ENCODE data around the gene HOXA13. TPM values are rescaled to one million over a fixed set of nuclear protein-coding genes. Genes with fewer than 3 reads are reported as not detected.

The HOXA13 gene
- total RNA-seq, 1 donor from 2014 or later: not detected

DNA sequence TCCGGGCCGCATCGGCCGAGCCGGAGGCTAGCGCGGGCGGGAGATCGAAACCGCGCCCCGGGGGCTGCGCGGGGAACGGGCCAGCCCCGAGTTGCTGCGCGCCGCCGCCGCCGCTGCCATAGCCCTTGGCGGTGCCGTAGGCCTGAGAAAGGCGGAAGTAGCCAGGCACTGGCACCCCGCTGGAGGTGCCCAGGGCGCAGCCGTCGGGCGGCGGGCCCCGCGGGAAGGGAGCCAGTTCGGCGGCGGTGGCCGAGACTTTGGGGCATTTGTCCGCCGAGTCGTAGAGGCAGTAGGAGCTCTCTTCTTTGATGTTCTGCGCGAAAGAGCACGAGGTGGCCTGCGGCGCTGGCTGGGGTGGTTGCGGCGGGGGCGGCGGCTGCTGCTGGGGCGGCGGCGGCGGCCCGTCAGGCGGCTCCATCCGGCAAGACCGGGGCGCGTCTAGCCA lies 26.4 kb downstream of the HOXA13 start:
- intact Hi-C loops (cut with micrococcal nuclease): loop anchor here (2.0 to 5.0 kb wide), 2 partner anchors 15 to 69 kb away; partner anchors contain the start of gene EVX1

DNA sequence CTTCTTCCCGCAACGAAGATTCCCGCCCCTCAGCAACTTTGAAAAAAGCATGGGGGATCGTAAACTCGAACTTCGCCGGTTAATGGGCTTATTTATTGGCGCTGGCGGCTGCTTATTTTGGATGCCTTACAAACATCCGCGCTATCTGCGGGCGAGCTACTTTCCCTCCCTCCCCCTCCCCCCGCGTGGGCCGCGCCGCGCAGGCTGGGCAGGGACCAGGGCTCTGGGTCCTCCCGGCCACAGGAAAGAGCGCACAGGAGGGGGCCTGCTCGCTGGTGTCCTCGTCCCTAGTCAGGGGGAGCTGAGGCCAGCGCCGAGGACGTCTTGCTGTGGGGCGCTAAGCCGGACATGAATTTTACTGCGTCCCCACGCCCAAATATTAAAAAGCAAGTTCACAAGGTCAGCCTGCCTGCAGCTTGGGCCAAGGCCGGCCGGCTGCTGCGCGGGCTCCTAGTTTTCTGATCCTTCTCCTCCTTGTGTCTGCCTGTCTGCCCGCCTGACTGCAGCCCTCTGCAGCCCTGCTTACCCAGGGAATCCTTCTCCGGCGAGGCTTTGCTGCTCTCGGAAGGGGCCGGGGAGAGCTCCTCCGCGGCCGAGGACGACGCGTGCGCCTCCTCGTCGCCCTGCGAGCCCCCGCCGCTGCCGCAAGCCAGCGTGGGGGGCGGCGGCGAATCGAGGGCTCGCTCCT lies 26.9 kb downstream of the HOXA13 start:
- intact Hi-C loops (cut with micrococcal nuclease): loop anchor here (2.0 to 5.0 kb wide), 2 partner anchors 14 to 69 kb away; partner anchors contain the start of gene EVX1

DNA sequence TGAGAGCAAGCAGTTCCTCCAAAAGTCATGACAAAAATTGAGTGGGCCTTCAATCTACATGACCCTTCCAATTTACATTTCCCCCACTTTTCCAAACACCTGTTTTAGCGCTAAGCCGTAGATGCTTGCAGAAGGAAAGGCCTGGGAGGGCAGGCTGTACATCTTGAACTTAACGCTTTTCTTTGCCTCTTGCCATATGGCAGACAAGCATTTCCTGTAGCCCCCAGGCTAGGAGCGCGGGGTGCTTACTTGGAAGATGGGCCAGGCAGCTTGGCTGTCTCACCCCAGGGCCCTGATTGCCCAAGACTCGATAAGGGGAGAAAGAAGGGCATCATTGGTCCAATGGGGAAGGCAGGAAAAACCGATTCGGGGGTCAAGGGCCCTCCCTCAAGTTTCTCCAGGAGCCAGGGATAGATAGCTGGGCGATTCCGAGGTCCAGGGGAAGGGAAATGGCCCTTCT lies 27.5 kb downstream of the HOXA13 start:
- intact Hi-C loops (cut with micrococcal nuclease): loop anchor here (2.0 to 5.0 kb wide), 2 partner anchors 14 to 70 kb away; partner anchors contain the start of gene EVX1

DNA sequence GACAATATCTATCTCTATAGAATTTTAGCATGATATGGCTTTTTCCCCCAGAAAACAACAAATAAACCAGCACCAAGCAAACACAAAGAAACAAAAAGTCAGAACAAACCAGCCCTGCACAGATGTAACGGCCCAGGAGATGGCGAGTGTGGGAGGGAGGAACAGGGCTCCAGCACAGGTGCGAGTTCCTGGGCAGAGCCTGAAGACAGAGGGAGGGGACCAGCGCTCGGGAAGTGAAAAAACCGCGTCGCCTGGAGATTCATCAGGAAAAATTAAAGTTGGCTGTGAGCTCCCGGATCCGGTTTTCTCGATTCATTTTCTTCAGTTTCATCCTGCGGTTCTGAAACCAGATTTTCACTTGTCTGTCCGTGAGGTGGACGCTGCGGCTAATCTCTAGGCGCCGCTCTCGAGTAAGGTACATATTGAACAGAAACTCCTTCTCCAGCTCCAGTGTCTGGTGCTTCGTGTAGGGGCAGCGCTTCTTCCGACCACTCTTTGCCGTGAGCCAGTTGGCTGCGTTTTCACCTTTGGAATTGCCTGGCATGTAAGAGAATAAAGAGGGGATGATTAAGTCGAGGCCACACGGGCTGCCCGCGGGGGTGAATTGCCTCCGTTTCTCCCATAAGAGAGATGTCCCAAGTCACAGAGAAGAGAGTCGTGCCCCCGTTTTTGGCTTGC lies 28.1 kb downstream of the HOXA13 start:
- intact Hi-C loops (cut with micrococcal nuclease): loop anchor here (2.0 to 5.0 kb wide), 2 partner anchors 13 to 71 kb away; partner anchors contain the start of gene EVX1

DNA sequence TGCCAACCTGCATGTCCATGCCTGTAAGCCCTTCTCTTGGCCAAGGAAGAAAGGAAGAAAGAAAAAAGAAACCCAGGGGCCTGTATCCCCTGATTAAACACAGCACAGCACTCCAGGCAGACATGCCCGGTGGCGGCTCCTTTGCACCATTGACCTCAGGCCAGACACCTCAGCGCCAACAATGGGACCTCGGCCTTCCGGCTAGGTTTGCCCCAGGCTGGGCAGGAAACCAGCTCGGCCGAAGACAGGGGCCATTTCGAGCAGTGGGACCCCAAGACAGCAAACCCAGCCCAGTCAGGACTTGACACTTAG lies 28.6 kb downstream of the HOXA13 start:
- intact Hi-C loops (cut with micrococcal nuclease): loop anchor here (5.0 kb wide), 1 partner anchor 71 kb away; the partner anchor contains the start of gene EVX1

DNA sequence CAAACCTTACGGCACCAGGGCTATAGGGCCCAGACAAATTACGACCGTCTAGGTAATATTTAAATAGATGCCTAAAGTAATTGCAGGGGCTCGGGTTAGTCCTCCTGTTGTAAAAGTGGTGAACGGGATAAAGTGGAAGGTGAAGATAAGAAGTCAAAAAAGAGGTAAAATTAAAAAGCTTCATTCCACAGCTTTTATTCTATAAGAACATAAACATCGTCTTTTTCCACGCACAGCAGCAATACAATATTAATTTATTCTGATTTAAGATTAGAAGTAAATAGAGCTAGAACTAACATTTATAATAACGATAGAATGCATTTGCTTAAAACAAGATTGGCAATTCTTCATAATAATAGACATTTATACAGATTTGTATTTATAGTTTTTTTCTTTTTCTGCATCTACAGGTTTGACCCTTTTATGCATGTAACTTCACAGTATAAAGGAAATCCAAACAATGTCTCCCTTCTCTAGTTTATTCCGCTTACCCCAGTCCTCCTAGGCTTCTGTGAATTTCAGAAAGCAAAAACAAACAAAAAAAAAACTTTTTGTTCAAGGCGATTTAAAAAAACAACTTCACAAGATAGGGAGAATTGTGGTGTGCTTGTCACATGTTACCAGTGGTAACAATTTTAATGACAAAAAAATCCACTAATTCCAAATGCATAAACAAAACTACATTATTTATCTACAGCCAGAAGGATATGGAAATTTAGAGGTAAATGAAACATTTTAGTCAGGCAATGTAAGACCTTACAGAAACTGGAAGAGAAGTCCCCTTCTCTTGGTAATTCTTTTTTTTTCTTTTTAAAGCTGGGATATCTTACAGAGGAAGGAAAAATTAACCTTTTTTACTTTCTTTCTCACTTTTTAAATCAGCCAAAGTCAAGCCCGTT lies 29.2 kb downstream of the HOXA13 start:
- intact Hi-C loops (cut with micrococcal nuclease): loop anchor here (5.0 kb wide), 1 partner anchor 72 kb away; the partner anchor contains the start of gene EVX1

DNA sequence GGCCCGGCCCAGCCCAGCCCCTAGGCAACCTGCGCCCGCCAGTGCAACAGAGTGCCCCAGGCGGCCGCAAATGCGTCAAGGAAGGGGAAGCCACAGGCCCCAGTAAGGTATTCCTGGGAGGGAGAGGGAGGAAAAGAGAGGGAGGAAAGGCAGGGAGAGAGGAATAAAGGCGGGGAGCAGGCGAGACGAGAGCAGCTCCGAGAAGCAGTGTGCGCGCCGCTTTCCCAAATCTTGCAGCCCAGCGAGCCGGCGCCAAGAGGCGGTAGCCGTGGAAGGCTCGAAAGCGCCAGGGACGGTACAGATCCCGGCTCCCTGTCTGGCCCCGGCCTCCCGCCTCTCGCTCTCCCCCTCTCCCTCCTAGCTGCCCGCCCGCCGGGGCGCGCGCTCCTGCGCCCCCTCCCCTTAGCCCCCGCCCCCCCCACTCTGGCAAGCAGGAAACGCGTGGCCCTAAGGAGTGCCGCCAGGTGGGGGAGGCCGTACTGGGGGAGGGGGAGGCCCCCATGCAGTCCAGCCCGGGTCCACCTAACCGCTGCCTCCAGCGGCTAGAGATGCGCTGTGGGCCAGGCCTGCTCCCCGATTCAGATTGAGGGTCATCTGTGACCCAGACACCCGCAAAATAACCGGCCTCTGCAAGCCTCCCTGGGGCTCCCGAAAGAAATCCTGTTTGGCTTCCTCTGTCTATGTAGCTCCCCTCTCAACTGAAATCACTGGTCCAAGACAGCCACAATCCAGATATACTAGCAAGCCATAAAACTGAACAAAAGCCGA lies 30.0 kb downstream of the HOXA13 start:
- intact Hi-C loops (cut with micrococcal nuclease): loop anchor here (2.0 to 5.0 kb wide), 2 partner anchors 15 to 72 kb away; partner anchors contain the start of genes EVX1 and HOXA11

DNA sequence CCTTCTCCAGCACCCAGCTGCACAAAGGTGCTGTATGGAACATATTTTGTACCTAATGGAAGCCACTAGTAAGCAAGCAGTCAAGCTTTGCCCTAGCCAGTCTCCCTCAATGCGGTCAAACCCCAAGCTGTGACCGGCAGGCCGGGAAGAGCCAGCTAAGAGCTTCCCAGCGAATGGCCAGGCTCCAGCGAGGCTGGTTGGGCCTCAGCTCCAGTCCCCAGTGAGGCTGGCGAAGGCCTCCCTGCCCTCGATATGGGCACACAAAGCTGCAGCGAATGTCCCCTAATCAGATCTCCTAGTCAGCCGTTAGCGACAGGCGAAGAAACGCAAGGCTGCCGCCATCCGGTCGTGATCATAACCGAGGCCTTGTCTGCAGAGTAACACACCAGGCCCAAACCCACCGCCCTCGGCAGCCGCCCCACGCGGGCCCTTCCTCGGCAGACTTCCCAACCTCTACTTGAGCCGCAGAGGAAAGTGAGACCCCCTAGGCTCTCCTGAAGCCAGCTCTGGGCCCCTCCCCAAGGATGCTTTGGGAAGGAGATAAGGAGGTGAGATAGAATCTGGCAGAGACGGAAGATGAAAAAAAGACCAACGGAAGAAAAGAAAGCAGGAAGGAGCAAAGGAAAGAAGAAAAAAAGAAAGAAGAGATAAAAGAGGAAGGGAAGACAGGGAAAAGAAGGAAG lies 31.5 kb downstream of the HOXA13 start:
- intact Hi-C loops (cut with micrococcal nuclease): loop anchor here (2.0 kb wide), 1 partner anchor 16 kb away; the partner anchor contains the start of gene HOXA11

DNA sequence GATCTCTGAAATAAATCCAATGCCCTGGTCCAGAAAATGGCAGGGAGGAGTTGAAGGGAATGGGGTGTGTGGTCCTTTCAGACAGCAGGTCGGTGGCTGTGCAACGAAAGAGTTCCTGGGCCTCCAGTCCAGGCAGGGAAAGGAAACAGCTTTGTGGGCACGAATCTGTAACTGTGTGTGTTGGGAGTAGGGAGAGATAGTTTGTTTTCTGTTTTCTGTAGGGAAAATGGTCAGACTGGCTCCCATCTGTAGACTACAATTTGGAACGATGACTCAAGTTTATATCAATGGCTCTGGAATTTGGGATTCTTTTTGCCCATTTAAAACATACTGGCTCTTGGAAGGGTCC lies 32.0 kb downstream of the HOXA13 start:
- intact Hi-C loops (cut with micrococcal nuclease): loop anchor here (2.0 kb wide), 2 partner anchors 17 kb away; partner anchors contain the start of gene HOXA11

DNA sequence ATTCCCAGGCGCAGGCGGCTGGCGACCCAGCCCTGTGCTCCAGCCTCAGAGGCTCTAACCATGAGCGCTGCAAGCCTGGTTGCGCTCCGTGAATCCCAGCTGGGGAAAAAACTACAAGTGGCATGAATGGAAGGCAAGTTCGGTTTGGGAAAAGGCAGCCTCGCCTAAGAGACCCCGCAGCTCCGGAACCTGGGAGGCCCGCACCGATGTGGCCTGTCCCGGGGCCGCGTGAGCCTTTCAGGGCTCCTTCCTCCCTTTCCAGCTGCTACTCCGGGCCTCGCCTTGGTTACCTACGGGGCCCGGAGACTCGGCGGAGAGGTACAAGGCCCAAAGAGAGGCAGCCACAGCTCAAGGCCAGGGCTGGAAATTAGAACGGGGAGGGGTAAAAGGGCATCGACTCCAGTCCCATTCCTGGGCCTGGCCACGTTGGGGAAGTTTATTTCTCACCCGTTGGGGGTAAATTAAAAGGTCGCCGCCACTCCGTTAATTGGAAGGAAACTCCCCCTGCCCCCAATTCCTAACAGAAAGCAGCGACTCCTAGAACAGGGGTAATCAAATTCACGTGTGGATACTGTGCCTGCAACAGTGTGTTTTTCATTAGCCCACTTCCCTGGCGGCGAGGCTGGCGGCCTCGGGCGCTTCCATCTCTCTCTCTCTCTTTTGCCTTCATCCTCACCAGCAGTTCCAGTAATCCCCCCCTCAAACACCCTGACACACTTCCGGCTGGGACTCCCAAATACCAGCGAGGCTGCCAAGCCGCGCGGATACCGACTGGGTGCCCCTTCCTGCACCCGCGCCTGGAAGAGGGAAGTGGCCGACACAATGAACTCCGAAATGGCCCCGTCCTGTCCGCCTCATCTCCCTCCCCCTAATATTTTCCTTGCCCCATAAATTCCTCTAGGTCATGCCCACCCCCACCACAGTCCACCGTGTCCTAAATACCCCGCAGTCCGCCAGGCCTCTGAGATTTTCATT lies 33.1 kb downstream of the HOXA13 start:
- intact Hi-C loops (cut with micrococcal nuclease): loop anchor here (1.0 to 2.0 kb wide), 2 partner anchors 10 to 16 kb away; no protein-coding TSS in a partner anchor

DNA sequence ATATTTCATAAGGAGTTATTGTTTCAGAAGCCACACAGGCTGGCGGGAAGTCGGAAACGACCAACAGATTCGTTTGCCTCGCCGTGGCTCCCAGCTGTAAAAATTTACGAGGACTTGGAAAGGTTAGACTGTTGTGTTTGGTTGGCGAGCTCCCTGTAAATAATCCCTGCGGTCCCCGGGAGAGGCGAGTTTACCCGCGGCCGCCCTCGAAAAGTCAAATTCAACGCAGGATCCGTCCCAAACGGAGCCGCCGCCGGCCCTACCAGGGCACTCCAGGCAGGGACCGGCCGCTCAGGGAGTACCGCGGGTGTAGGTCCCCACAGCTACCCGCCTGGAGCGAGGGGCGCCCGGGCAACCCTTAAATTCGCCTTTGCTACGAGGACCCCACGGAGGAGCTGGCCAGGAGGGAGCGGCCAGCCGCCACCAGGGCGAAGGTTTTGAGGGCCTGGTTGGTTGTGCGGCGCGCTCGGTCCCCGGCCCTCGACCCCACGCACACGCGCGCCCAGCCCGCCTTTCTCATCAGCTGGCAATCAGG lies 33.8 kb downstream of the HOXA13 start:
- intact Hi-C loops (cut with micrococcal nuclease): loop anchor here (1.0 to 2.0 kb wide), 3 partner anchors 9 to 31 kb away; no protein-coding TSS in a partner anchor

DNA sequence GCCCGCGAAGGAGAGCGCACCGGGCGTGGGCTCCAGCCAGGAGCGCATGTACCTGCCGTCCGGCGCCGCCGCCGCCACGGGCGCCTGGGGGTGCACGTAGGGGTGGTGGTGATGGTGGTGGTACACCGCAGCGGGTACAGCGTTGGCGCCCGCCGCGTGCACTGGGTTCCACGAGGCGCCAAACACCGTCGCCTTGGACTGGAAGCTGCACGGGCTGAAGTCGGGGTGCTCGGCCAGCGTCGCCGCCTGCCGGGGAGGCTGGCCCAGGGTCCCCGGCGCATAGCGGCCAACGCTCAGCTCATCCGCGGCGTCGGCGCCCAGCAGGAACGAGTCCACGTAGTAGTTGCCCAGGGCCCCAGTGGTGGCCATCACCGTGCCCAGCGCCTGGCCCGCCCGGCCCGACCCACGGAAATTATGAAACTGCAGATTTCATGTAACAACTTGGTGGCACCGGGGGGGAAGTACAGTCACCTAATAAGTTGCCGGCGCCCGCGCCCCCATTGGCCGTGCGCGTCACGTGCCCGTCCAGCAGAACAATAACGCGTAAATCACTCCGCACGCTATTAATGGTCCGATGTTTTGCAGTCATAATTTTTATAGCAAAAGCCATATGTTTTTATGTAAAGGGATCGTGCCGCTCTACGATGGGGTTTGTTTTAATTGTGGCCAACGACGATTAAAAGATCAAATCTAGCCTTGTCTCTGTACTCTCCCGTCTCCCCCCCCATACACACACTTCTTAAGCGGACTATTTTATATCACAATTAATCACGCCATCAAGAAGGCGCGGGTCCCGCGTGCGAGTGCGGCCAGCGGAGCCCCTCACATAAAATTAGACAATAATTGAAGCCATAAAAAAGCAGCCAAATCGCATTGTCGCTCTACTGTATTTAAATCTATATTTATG lies 34.5 kb downstream of the HOXA13 start, which contains the start of gene HOXA9:
Gene HOXA9 (minus strand): TSS at position 449 of the 907 bp plus-strand sequence. CDS start 80 bp downstream, at position 369.
- intact Hi-C loops (cut with micrococcal nuclease): loop anchor here (2.0 kb wide), 1 partner anchor 31 kb away; no protein-coding TSS in a partner anchor

DNA sequence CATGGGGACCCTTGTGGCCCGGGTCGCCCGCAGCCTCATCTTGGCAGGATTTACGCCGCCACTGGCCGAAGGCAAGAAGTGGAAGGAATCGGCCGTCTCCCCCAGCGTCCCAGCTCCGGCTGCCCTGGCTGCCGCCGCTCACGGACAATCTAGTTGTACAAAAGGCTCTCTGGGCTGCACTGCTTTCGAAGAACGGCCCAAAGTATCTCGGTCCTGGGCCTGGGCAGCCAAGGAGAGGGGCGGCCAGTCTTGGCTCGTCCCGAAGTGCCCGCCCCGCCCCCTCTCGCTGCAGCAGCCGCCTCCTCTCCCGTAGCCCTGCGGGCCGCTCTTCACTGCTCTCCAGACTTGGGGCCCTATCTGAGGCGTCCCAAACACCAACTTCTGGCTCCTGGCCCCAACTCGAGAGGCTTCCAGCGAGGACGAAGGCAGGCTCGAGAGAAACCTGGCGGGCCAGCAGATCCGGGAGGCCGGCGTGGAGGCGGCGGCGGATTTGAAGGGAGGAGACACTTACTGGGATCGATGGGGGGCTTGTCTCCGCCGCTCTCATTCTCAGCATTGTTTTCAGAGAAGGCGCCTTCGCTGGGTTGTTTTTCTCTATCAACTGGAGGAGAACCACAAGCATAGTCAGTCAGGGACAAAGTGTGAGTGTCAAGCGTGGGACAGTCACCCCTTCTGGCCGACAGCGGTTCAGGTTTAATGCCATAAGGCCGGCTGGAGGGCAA lies 35.4 kb downstream of the HOXA13 start:
- intact Hi-C loops (cut with micrococcal nuclease): loop anchor here (2.0 to 5.0 kb wide), 3 partner anchors 32 to 1302 kb away; no protein-coding TSS in a partner anchor

DNA sequence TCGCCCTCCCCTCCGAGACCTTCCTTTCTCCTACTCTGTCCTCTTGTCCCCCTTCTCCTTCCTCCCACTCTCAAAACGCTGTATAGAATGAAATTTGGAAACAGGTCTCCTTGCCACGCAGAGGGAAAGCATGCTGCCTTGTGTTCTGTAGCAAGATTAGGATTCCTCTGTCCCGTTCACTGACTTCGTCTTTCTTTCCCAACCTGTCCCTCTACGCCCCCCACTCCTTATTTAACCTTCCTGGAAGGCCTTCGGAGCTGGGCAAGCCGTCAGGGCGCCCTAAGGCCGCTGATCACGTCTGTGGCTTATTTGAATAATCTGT lies 35.9 kb downstream of the HOXA13 start:
- intact Hi-C loops (cut with micrococcal nuclease): loop anchor here (2.0 to 5.0 kb wide), 3 partner anchors 33 to 1302 kb away; no protein-coding TSS in a partner anchor

DNA sequence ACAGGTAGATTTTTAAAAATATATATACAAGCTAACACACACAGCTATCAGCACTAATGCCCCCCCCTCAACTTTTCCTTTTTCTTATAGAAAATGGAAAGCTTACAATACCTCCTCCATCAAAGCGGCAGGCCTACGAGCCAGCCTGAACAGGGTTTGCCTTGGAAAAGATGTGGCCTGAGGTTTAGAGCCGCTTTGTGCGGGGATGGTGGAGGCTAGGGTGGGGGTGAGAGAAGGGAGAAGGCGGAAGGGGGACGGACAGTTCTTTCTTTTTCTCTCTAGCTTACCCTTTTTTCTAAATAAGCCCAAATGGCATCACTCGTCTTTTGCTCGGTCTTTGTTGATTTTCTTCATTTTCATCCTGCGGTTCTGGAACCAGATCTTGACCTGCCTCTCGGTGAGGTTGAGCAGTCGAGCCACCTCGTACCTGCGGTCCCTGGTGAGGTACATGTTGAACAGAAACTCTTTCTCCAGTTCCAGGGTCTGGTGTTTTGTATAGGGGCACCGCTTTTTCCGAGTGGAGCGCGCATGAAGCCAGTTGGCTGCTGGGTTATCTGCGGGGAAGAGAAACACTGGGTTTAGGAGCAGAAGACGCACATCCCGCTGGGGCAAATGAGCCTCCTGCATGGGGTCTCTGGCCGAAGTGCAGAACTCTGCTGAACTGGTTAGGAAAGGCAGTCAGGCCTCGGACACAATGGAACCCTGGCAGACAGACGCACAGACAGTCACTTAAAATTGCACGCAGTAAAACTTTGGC lies 36.4 kb downstream of the HOXA13 start:
- intact Hi-C loops (cut with micrococcal nuclease): loop anchor here (2.0 to 5.0 kb wide), 3 partner anchors 33 to 1301 kb away; no protein-coding TSS in a partner anchor

All from T-helper 2 cell treated with Interferon-gamma antibody and Interleukin-4, amounts not matched to agents 100 ng/mL and 5 ng/mL, for 36 hours (primary cell).